HG03571 (cell line): ENCODE measurements around the gene PID1.

Experiments
- ATAC-seq: cut with Tn5 transposase; IDR thresholded peaks from one replicate; pipeline ENCODE4 v1.9.1; 2021; ENCODE audit not compliant: unreplicated experiment

PID1 gene, protein sequence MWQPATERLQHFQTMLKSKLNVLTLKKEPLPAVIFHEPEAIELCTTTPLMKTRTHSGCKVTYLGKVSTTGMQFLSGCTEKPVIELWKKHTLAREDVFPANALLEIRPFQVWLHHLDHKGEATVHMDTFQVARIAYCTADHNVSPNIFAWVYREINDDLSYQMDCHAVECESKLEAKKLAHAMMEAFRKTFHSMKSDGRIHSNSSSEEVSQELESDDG

DNA sequence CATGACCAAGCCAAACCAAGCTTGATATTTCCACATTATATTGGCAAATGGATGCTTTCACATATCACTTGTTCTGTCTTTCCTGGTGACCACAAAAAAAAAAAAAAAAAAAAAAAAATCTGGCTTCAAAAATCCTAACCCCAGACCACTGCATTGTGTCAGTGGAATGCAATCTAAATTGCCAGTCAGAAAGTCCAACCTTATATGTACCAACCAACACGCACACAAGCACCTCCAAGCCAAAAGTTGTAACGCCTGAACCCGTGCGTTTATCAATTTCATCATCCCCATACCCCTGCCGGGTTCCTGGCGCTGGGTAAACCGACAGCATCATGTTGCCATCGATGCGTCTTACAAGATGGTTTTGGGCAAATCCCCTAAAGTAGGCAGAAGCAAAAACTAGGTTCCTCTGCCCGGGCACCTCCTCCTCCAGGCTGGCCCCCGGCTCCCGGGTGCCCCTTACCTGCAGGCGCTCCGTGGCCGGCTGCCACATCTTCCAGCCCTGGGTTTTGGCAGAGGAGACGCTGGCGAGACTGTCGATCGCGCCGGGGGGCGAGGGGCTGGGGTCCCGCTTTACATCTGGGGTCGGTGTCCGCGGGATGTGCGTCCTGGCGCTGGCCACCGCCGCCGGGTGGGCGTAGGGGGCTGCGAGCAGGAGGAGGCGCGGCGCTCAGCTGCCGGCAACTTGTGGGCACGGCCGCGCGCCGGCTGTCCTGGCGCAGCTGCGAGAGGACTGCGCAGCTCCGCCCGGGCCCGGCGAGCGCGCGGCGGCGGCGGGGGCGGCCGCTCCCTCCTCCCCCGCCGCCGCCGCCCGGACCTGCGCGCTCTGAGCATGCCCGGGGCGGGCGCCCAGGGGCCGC is at the start of gene PID1:
TSS of gene PID1 (minus strand) at position 737 of the 860 bp plus-strand sequence. CDS start at position 493, 244 bp downstream.
- ATAC-seq: no peak

DNA sequence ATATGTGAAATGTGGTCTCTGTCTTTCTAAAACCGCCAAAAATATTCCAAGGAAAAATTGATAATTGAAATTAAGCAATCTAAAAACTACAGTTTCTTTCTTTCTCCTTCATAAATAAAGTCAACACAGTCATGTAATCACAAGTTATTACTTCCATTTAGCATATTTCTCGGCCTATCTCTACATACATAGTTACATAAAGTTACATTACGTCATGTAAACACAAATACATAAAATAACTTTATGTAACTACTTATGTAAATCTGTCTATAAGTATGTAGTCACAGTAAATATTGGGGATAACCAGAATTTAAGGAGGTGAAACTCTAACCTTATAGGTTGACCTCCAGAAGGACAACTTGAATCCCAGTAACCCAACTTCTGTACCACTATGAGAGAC is 48.5 kb upstream of the PID1 start:
- ATAC-seq: no peak

DNA sequence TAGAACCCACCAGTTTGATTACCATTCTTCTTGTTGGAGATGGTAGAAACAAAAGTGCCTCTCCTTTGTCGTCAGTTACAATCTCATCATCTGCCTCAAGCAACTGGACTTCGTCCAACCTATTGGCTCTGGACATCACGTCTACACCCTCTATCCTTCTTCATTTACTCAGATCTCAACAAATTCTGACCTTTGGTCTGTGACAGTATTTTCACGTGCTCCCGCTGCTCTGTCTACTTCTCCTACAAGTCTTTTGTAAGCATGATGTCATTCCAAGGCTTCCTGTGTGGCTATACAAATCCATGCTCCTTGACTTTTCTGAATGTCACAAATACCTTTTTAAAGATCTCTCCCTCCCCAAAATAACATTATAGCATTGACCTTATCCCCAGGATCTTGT is 43.0 kb upstream of the PID1 start:
- no peak for ATAC-seq

DNA sequence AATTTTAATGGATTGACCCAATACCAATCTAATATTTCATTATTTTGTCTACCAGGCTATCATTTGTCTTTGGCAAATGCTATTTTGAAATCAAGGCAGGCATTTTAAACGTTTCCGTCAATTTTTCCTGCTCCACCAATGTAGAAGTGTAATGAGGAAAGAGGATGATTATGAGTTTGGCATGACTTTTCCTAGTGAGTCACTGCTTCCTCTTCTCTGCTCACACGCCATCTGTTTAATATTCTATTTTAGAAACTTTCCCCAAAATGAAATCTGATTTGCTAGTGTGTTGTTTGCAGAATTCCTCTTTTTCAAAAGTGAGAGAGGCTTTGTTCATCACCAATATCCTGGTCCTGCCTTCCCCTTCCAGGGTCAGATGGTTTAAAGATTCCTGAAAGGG is 42.5 kb upstream of the PID1 start:
- ATAC-seq: no peak

DNA sequence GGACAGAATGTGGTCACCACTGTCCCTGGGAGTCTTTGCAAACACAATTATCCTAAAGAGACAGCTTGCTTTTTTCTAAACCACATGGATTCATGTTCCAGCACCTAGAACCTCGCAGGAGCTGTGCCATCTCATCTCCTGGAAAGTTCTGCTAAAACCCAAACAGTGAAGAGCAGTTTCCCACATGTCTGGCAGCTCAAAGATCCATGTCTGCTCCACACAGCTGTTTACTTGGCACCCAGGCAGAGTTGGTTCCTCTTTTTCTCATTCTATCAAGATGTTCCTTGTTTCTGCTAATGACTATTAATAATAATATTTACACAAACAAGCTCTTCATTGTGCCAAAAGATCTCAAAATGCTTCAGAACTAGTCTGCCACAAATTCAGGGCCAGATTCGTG is 30.1 kb upstream of the PID1 start:
- ATAC-seq: no peak

DNA sequence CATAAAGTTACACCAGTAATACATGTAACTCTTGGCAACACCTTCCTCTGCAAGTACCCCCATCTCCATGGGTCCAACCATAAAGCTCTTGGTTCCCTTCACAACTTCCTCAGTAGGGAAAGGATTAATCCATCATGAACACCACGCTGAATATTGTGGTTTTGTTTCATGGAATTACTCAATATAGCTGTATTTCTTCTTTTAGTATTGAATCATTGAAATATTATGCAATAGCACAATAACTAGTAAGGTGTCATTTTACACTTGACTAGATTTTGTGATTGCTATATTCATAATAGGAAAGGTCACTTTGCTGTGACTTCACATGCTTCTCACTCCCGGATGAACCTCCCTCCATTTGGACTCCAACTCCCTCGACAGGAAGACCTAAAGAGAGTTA is 29.7 kb upstream of the PID1 start:
- no peak for ATAC-seq

DNA sequence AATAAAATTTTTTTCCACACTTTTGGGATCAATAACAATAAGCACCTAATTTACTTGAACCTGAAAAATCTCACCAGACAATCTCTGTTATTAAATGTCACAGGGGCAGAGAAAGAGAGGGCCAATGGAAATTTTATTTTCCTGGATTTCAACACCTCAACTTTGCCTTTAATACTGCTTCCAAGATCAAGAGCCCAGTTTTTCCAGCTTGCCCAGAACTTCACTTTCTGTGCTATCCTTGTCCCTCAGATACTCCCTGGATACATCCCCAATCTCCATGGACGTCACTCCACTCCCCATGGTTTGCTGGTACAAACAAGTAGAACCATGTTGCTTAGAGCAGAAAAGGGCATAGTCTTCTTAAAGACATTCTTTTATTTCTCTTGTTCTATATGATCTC is 29.3 kb upstream of the PID1 start:
- no peak for ATAC-seq

DNA sequence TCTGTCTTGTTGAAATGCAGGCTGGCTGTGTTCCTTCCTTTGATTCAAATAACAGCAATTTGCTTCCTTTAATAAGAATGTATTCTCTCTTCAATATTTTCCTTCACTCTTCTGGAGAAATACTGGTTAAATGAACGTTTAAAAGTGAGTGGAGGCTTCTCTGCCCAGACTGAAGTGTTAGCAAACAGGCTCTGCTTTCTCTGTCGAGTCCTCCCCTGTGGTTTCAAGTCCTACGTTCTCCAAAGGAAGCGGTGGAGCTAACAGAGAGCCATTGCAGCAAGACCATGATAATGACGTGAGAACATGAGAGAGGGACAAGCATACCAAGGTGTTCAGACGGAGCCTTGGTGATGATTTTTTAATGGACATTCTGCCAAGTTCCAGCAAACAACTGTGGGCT is 26.2 kb upstream of the PID1 start:
- no peak for ATAC-seq

DNA sequence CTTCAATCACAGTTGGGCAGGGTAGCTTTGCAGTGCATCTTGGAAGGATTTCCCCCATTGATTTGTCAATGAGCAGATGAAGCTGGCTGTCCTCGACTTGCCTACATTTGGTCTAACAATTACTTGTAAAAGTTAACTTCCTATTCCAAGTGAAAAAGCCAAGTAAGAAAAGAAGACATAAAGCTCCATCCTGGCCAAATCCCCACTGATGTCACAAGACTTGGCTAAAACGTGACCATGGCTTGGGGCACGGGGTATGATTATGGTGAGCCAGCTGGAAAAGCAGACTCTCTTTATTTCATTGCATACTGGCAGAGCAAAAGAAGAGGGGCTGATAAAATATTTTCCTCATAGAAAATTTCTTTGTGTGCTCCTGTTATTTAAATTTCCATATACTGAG is 25.4 kb upstream of the PID1 start:
- ATAC-seq: no peak

DNA sequence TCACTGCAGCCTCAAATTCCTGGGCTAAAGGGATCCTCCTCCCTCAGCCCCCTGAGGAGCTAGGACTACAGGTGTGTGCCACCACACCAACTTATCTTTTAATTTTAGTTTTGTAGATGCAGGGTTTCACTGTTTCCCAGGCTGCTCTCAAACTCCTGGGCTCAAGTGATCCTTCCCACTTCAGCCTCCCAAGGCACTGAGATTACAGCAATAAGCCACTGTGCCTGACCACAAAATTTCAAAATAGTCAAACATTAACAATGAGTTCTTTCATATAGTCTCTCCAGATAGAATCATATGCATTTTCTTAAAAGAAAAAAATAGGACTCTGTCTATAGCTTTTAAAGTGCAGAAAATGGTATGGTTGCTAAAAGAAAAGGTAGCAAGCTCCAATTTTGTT is 24.9 kb upstream of the PID1 start:
- ATAC-seq: no peak

DNA sequence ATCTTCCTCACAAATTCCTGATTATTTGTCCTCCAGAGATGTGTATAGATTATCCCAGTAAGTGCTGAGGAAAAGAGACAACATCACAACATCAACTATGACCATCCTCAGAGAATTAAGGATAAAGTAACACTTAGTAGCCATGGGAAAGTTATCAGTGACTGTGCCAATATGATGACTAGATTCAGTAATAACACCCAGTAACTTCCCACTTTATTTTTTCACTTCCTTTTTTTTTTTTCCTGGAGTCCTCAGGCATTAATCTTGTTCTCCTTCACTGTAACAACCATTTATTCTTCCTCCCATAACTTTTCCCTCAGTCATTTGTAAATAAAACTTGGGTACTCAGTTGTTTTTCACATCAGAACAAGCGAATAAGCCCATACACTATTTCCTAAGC is 16.7 kb upstream of the PID1 start:
- ATAC-seq: no peak

DNA sequence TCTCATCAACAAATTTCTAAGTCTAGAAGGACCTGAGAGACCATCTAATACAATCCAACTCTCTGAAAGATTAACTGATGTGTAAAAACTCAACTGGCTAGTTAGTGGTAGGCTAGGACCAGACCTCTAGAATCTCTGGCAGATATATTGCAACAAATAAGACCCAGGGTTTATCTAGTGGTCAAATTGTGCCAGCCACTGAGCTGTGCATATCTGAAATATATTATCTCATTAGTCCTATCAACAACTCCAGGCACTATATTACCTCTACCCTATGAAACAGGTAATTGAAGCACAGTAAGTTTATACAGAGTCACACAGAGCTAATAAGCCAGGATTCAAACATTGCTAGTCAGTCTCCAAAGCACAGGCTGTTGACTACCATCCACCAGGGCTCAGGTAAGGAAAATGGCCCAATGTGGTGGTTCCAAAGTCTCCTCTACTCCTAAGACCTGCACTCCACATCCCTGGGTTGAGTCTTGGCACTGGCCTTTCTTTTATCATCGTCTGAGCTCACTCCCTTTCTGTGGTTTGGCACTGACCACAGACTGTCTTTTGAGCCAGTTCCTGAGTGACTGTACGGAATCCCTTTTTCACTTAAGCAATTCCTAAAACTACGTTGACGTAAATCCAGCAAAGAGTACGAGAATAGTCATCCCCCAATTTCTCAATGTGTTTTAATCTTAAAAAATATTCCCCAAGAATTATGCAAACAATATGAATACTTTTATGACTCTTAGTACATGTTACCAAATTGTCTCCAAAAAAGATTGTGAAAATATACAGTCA is 11.9 kb upstream of the PID1 start:
- no peak for ATAC-seq

DNA sequence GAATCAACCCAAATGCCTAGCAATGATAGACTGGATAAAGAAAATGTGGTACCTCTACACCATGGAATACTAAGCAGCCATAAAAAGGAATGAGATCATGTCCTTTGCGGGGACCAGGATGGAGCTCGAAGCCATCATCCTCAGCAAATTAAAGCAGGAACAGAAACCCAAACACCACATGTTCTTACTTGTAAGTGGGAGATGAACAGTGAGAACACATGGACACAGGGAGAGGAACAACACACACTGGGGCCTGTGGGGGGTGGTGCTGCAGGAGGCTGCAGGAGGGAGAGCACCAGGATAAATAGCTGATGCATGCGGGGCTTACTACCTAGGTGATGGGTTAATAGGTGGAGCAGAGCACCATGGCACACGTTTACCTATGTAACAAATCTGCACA is 8.4 kb upstream of the PID1 start:
- no peak for ATAC-seq

DNA sequence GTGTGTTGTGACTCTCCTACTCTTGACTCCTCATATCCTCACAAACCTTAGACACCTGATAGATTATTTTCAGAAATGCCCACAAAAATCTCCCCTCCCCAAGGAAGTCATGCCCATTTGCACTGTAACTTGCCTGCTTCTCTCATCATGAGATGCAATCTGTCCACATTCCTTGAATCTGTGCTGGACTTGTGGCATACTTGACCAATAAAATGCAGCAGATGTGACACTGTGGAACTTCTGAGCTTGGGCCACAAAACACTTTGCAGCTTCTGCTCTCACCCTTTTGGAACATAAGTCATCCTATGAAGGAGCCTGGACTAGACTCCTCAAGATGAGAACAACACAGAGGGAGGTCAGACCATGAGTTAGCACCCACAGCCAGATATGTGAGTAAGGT is 4.4 kb upstream of the PID1 start:
- ATAC-seq: no peak

DNA sequence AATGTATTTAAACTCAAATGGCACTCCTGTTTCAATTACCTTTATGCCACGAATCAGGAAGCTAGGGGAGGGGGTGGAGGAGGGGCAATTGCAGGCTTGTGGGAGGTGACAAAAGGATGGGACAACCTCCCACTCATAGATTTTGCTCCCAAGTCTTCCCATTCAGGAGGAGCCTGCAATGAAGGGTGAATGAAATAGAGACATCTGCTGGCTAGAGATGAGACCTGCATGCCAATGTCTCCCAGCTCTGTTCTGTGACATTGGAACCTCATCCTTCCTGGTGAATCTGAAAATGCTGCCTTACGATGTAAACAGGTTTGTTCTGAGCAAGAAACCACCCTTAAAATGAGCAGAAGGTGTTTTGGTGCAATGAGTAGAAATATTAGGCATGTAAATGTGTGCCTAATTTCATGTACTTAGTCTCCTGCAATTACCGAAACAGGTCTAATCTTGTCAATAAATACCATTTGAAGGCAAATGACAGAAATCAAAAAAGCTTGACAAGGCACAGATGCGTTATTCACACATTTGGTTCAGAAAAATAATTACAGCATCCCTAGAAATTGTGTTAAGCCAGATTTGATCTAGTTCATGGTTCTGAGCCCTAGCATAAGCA is 2.7 kb upstream of the PID1 start:
- ATAC-seq: peak; percentile 60

DNA sequence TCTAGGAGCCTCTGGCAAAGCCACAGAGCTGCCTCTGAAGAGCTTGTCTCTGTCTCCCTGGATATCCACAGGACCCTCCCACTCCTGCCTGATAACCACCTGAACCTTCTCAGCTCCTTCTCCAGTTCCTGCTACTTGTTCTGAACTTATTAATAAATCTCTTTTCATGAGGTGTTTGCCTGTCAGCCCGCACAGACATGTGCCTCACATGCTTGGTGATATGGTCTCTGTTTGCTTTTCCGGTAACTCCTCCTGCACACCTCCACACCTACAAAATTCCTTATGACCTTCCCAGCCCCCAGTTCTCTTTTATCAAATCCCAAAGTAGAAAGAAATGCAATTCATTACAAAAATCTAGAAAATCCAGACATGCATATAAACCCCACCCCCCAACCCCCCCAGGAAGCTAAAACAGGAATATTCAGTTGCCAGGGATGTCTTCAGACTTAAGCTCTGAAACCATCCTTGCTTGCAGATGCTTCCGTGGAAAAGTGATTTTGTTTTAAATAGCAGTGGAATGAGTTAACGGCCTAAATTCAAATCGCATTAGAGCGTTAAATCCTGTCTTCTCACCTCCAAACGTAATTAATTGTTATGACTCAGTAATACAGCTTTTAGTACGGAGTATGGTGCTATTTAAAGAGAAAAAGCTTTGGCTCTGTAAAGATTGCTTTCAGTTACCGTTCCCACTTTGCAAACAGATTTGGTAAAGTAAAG is 2.1 kb upstream of the PID1 start:
- ATAC-seq: no peak

DNA sequence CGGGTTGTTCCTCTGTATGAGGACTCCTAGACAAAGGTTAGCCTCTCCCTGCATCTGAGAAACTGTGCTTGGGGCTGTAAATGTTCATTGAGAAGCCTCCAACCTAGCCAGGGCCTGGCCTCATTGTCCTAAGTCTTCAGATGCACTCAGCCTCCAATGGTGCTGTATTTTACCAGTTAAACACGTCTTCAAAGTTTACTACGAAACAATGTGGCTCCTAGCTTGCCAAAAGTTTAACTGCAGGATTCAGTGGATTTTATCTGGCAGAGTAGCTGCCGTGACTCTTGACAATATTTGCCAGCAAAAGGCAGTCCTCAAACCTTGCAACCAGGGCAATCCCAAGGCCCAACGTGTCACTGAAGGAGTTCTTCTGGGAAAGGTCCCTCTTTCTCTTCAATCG is 1.1 kb downstream of the PID1 start:
- no peak for ATAC-seq

DNA sequence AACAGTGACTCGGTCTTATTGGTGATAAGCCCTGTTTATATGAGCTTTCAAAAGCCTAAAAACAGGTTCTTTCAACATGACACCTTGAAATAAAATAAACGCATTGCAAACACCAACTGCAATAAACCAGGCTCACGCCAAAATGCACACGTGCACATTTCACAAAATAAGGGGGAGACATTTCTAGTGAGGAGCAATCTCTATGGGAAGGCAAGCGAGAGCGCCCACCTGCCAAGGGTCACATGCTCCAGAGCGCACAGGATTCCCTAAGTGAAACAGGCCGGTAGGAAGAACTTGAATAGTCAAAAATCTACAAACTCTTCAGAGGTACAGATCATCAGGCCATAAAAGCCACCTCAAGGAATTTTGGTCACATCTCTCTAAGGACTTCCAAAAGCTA is 1.9 kb downstream of the PID1 start:
- no peak for ATAC-seq

DNA sequence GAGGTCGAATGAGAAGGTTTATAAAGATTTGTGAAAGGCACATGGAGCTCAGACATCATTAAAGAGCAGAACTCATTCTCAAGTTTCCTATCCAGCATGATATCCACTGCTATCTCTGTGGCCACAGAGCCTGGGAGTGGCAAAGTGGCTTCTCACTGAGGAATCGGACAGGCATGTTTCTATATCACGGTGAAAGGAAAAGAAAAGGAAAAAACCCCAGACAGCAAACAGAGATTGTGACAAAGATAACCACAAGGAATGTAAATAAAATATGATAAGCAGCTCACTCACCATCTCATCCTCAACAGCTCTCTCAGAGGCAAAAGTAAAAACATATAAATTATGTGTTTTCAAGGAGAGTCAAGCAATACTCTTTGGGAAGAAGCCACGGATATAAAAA is 2.5 kb downstream of the PID1 start:
- ATAC-seq: no peak

DNA sequence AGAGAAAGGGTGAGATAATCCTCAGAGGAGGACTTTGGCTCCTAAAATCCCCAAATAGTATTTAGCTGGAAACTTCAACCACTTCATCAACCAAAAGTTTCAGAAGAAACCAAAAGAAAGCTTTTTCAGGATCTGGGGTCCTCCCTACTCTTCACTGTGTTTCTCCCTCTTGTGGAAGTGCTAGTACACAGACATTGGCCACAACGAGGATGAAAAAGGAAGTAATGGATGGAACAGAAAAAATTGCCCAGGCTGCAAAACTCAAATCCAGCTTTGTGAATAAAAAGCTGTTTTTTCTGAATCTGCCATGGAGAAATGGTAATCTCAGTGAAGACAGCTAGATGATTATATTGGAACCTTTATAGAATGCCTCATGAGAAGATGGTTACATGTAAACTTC is 4.0 kb downstream of the PID1 start:
- ATAC-seq: no peak

DNA sequence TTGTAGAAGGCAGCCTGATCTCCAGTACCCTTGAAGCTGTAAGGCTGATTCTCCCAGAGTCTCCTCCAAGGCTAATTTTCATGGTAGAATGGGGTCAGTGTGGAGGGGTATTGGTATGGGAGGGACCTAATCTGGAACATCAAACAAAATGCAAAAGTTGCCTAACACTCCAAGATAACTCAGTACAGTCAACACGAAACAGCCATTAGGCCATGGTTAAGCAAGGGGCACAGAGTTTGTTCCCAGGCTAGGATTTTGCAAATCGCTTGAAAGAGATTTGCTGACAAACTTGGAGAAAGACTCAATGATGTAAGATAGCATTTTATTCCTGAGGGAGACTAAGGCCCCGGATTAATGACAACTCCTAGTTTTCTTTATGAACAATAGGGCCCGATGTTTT is 5.4 kb downstream of the PID1 start:
- ATAC-seq: no peak
